RPMI7951 (cell line): ENCODE measurements around the gene GMIP. TPM values are rescaled to one million over a fixed set of nuclear protein-coding genes. Genes with fewer than 3 reads are reported as not detected.

Experiments used
- total RNA-seq: library from RNA; depleted of rRNA; stranded (reverse); fragments of >200 nt; shearing (Covaris generic); gene quantifications from 2 replicates; pipeline ENCODE4 v1.2.3, GENCODE V29; 2014; rRNA removed

GMIP gene
- total RNA-seq, 1 experiment from 2014 or later = 2.3 TPM

Other genes starting within 250 kb of the GMIP start
- gene GATAD2A, start 238.0 kb downstream of the GMIP start, total RNA-seq = 21.9 and 23.9 TPM in 2 replicates
- 0.68 and 0.96 TPM in 2 replicates for gene TSSK6, start 128.1 kb downstream of the GMIP start, total RNA-seq
- 282 and 300 TPM in 2 replicates for gene NDUFA13, start 127.4 kb downstream of the GMIP start, total RNA-seq
- 0.12 TPM in 1 of 2 replicates, not detected in the other for gene YJEFN3, start 114.7 kb downstream of the GMIP start, total RNA-seq
- gene CILP2, start 105.4 kb downstream of the GMIP start, total RNA-seq = under 0.01 and 0.20 TPM in 2 replicates
- 2.1 and 3.0 TPM in 2 replicates for gene PBX4, start 25.0 kb downstream of the GMIP start, total RNA-seq
- gene LPAR2, start 15.4 kb downstream of the GMIP start, total RNA-seq = 0.72 and 1.4 TPM in 2 replicates
- gene ATP13A1, start 20.0 kb upstream of the GMIP start, total RNA-seq = 21.3 and 34.7 TPM in 2 replicates
- 5.2 and 9.3 TPM in 2 replicates for gene ZNF101, start 25.2 kb upstream of the GMIP start, total RNA-seq
- 4.9 and 5.4 TPM in 2 replicates for gene ZNF14, start 89.5 kb upstream of the GMIP start, total RNA-seq
- gene ZNF506, start 178.1 kb upstream of the GMIP start, total RNA-seq = 18.4 and 24.8 TPM in 2 replicates
- gene ZNF253, start 222.2 kb upstream of the GMIP start, total RNA-seq = 4.3 and 7.6 TPM in 2 replicates